SKM-1 treated with dmso at 0.1 percent for 144 hours (cell line): ENCODE results near the gene FMN1.

Experiments
- DNase-seq: peaks from one replicate; lab custom pipeline; 2025; ENCODE audit not compliant: unreplicated experiment; lab: John Stamatoyannopoulos, UW

The FMN1 gene

GRCh38 chr15:33155691-33156420, 38.7 kb downstream of the FMN1 start:
- no peak for DNase-seq

GRCh38 chr15:33154351-33155166, 40.0 kb downstream of the FMN1 start:
- DNase-seq: peak; percentile 77

GRCh38 chr15:33153548-33153947, 41.0 kb downstream of the FMN1 start:
- no peak for DNase-seq

GRCh38 chr15:33152502-33153109, 41.9 kb downstream of the FMN1 start:
- peak; percentile 91 for DNase-seq

DNA sequence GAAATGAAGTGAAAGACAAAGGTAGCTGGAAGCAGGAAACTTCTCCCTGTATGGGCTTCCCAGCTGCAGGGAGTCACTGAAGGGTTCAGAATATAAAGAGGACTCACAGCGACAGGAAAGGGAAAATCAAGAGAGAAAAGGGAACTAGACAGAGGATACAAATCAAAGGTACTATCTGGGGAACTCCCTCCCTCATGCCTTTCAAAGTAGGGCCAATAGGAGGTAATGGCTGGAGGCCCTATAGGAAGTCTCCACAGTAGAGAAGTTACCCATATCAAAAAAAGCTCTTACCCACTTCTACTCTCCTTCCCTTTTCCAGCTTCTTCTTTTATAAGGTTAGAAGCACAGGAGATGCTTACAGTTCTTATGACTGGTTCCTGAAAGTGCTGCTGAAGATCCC, 43.5 kb downstream of the FMN1 start:
- DNase-seq: peak; percentile 91

DNA sequence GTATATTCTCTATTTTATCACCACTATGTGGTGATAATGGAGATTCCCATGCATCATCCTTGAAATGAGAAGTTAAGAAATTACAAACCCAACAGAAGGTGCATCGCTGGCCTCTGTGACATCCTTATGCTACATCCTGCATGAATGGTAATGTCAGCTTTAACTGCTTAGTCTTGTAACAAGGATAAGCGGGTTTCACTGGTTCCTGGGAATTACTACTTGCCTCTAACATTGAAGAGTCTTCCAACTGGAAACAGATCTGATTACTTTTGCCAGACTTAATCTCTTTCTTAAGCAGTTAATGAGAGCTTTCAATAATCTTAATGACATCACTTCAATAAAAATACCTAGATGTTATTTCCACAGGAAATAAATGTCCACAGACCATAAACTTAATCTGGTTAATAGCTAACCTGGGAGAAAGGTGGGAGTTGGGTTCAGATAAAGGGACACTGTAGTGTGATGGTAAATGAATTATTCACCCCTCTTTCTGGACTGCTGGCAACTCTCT, 44.0 kb downstream of the FMN1 start:
- no peak for DNase-seq

DNA sequence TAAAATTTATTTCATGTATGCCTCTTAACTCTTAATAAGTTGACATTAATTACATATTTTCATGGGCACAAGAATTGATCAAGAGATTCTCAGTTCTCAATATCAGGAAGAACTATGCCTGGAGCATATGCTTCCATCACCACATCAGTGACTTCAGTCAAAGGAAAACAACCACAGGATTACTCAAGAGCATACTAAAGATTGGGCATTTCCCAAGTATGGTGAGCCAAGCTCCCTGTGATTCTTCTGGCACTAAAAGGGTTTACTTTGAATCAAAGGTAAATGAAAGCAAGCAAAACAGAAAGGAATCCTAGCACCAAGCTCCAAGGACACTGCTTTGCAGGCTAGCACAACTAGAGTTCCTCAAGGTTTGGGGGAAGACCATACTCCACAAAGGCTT, 44.6 kb downstream of the FMN1 start:
- DNase-seq: no peak

DNA sequence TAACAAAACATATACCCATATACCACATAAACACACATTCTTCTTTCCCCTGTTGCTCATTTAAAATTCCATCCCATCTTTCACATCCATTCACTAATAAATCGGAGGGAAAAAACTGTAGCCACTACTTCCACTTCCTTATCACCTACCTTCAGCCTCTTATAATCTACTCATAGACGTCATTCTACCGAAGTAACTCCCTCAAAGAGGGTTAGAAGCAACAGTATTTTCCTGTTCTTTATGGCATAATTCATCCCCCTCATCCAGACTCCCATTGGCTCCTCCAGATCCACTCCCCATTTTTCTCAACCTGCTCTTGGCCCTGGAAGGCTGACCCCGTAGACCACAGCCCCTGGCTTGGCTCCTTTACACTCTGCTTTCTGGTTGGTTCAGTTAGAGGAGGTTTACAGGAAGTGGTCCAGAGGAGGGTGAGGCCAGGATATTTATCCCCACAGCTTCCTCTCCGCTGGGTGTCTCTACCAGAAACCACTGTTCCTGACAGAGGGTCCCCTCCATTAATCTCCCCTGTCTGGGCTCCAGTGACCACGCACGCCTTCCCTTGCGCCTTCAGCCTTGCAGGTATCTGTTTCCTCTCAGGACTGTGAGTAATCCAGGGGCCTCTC, 46.3 kb downstream of the FMN1 start:
- DNase-seq: no peak

- no peak for DNase-seq
These were observed 48.5 kb downstream of the FMN1 start for GRCh38 chr15:33146051-33146450.

DNA sequence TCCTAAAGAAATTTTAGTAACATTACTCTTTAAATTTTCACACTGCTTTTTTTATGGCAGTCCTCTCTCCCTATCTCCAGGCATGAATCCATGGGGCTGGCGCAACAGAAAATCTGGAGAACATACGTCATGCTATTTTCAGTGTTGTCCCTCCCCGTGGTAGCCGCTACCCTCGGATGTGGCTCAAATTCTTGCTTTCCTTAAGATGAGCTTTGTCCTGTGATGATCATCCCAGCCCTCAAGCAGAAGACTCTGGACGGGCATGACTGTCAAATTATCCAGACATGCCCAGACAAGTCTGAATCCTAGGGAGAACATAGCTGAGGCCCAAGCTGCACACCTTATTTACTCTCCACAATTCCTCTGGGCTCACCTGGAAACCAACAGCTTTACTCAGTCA, 49.1 kb downstream of the FMN1 start:
- no peak for DNase-seq

GRCh38 chr15:33142708-33143107, 51.8 kb downstream of the FMN1 start:
- no peak for DNase-seq

GRCh38 chr15:33138000-33138399, 56.5 kb downstream of the FMN1 start:
- DNase-seq: no peak

GRCh38 chr15:33137101-33137500, 57.4 kb downstream of the FMN1 start:
- no peak for DNase-seq

- no peak for DNase-seq
These were observed 58.2 kb downstream of the FMN1 start for GRCh38 chr15:33136353-33136752.

- DNase-seq: no peak
These were observed 59.1 kb downstream of the FMN1 start for GRCh38 chr15:33135355-33135781.

- peak; percentile 39 for DNase-seq
These were observed 61.7 kb downstream of the FMN1 start for GRCh38 chr15:33132722-33133345.

GRCh38 chr15:33132233-33132580, 62.3 kb downstream of the FMN1 start:
- no peak for DNase-seq

- no peak for DNase-seq
These were observed 62.8 kb downstream of the FMN1 start for GRCh38 chr15:33131552-33132232.

GRCh38 chr15:33126559-33127290, 67.8 kb downstream of the FMN1 start:
- DNase-seq: no peak
